ENCODE data around the gene ADK. TPM values are rescaled to one million over a fixed set of nuclear protein-coding genes. Genes with fewer than 3 reads are reported as not detected.

The ADK gene
- total and polyA plus RNA-seq, 2 donors (not counting 1 experiment from before 2014, with no cell fraction given): 25.3 to 47.8 TPM

- DNase-seq (ENCODE audit: low read depth in 2 of 2): no peak
- Histone ChIP-seq H3K79me2 (ENCODE audit: control insufficient read depth, insufficient read depth, low read length) (no peaks in the 10 kb centered on the region), H2AFZ (ENCODE audit: low read length) (no peak overlapping the region), H4K20me1 (ENCODE audit: control insufficient read depth, extremely low read depth, insufficient read depth, low read length) (no peaks in the 10 kb centered on the region), H3K27me3 (ENCODE audit: control insufficient read depth, insufficient read depth, low read length) (no peaks in the 10 kb centered on the region), H3K4me1 (ENCODE audit: control insufficient read depth, extremely low read depth, insufficient read depth, low read length) (no peaks in the 10 kb centered on the region), H3K9me3 (ENCODE audit: control insufficient read depth, insufficient read depth, low read depth, low read length) (no peaks in the 10 kb centered on the region), H3K27ac (ENCODE audit: insufficient read depth, low read length) (no peak overlapping the region), H3K4me3 (replicated peaks in 1 of 4; ENCODE audit: control extremely low read depth in 1 of 4, insufficient read depth in 1 of 4, low read depth in 3 of 4, low read length in 4 of 4) (no peak overlapping the region), H3K9ac (ENCODE audit: insufficient read depth, low read length) (no peak overlapping the region), H3K36me3 (ENCODE audit: control insufficient read depth, insufficient read depth, low read length) (no peaks in the 10 kb centered on the region), H3K4me2 (ENCODE audit: extremely low read depth, insufficient read depth, low read length) (no peak overlapping the region)
- TF ChIP-seq CTCF (conservative IDR thresholded peaks at IDR 0.05 in 1 of 2, IDR thresholded peaks at IDR 0.05 in 1 of 2; ENCODE audit: low read depth in 1 of 2, low read length in 2 of 2) (no peak), EZH2 (IDR thresholded peaks at IDR 0.05; ENCODE audit: low read length, missing control alignments) (no peak)
Observed at GRCh38 chr10:74486659-74487058, 335.6 kb downstream of the ADK start.

GRCh38 chr10:74488907-74489306 lies 337.9 kb downstream of the ADK start:
- Histone ChIP-seq H3K9ac (ENCODE audit: insufficient read depth, low read length) (no peak overlapping the region), H3K9me3 (ENCODE audit: control insufficient read depth, insufficient read depth, low read depth, low read length) (no peaks in the 10 kb centered on the region), H4K20me1 (ENCODE audit: control insufficient read depth, extremely low read depth, insufficient read depth, low read length) (no peaks in the 10 kb centered on the region), H3K4me3 (replicated peaks in 1 of 4; ENCODE audit: control extremely low read depth in 1 of 4, insufficient read depth in 1 of 4, low read depth in 3 of 4, low read length in 4 of 4) (no peak overlapping the region), H3K27me3 (ENCODE audit: control insufficient read depth, insufficient read depth, low read length) (no peaks in the 10 kb centered on the region), H3K4me1 (ENCODE audit: control insufficient read depth, extremely low read depth, insufficient read depth, low read length) (no peaks in the 10 kb centered on the region), H3K27ac (ENCODE audit: insufficient read depth, low read length) (no peak overlapping the region), H3K36me3 (ENCODE audit: control insufficient read depth, insufficient read depth, low read length) (no peaks in the 10 kb centered on the region), H2AFZ (ENCODE audit: low read length) (no peak overlapping the region), H3K4me2 (ENCODE audit: extremely low read depth, insufficient read depth, low read length) (no peak overlapping the region), H3K79me2 (ENCODE audit: control insufficient read depth, insufficient read depth, low read length) (no peaks in the 10 kb centered on the region)
- TF ChIP-seq EZH2 (IDR thresholded peaks at IDR 0.05; ENCODE audit: low read length, missing control alignments): no peak
- TF ChIP-seq CTCF (conservative IDR thresholded peaks at IDR 0.05 in 1 of 2, IDR thresholded peaks at IDR 0.05 in 1 of 2; ENCODE audit: low read depth in 1 of 2, low read length in 2 of 2): no peak
- no peak for DNase-seq (ENCODE audit: low read depth in 2 of 2)

- Histone ChIP-seq H3K36me3 (ENCODE audit: control insufficient read depth, insufficient read depth, low read length) (no peaks in the 10 kb centered on the region), H3K79me2 (ENCODE audit: control insufficient read depth, insufficient read depth, low read length) (no peaks in the 10 kb centered on the region), H4K20me1 (ENCODE audit: control insufficient read depth, extremely low read depth, insufficient read depth, low read length) (no peaks in the 10 kb centered on the region), H3K4me2 (ENCODE audit: extremely low read depth, insufficient read depth, low read length) (no peak overlapping the region), H3K27ac (ENCODE audit: insufficient read depth, low read length) (no peak overlapping the region), H3K4me3 (replicated peaks in 1 of 4; ENCODE audit: control extremely low read depth in 1 of 4, insufficient read depth in 1 of 4, low read depth in 3 of 4, low read length in 4 of 4) (no peak overlapping the region), H2AFZ (ENCODE audit: low read length) (no peak overlapping the region), H3K4me1 (ENCODE audit: control insufficient read depth, extremely low read depth, insufficient read depth, low read length) (no peaks in the 10 kb centered on the region), H3K9ac (ENCODE audit: insufficient read depth, low read length) (no peak overlapping the region), H3K27me3 (ENCODE audit: control insufficient read depth, insufficient read depth, low read length) (no peaks in the 10 kb centered on the region), H3K9me3 (ENCODE audit: control insufficient read depth, insufficient read depth, low read depth, low read length) (no peaks in the 10 kb centered on the region)
- TF ChIP-seq CTCF (conservative IDR thresholded peaks at IDR 0.05 in 1 of 2, IDR thresholded peaks at IDR 0.05 in 1 of 2; ENCODE audit: low read depth in 1 of 2, low read length in 2 of 2) (no peak), EZH2 (IDR thresholded peaks at IDR 0.05; ENCODE audit: low read length, missing control alignments) (no peak)
- DNase-seq (ENCODE audit: low read depth in 2 of 2): no peak
Observed at GRCh38 chr10:74490551-74490950, 339.5 kb downstream of the ADK start.

Data from fibroblast of lung (primary cell).